ENCODE measurements around the gene TBX20.
"Not testable (repeated sequence)": the region's sequence is repeated elsewhere in the genome, so short reads cannot be mapped to it uniquely, and the experiment has no call there.

GRCh38 chr7:35190146-35190773 is 63.6 kb downstream of the TBX20 start:
- TF ChIP-seq POLR2AphosphoS5, CTCF, POLR2A, EP300 (IDR thresholded peaks at IDR 0.05): not testable (repeated sequence)
